ENCODE measurements around the gene MTO1.
"Not testable (repeated sequence)": the region's sequence is repeated elsewhere in the genome, so short reads cannot be mapped to it uniquely, and the experiment has no call there.

Gene MTO1

DNA sequence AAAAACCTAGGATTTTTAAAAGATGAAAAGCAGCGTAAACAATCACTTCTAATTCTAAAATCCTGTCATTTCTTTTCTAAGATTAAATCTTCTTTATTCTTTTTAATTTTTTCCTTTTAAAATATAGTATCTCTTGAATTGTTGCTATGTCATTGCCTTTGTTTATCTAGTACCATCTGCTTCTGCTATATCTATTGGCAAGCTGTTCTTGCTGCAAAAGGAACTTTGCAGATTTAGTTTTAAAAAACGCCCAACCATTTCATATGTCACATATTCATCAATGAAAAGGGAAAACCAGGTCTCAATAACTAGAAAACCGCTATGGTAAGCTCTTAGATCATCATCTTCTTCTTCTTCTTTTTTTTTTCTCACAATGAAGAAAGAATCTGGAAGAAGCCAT, 70.8 kb downstream of the MTO1 start:
- DNase-seq, result no peak

DNA sequence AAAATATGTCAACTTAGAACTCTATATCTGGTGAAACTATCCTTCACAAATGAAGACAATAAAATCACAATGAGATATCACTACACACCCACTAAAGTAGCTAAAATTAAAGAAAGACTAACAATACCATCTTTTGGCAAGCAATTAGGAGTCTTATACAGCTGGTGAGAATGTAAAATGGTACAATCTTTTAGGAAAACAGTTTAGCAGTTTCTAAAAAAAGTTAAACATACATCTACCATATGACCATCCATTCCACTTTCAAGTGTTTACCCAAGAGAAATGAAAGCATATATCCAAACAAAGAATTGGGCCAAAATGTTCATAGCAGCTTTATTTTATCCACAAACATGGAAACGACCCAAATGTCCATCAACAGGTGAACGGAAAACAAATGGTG, 73.1 kb downstream of the MTO1 start:
- DNase-seq, result no peak

DNA sequence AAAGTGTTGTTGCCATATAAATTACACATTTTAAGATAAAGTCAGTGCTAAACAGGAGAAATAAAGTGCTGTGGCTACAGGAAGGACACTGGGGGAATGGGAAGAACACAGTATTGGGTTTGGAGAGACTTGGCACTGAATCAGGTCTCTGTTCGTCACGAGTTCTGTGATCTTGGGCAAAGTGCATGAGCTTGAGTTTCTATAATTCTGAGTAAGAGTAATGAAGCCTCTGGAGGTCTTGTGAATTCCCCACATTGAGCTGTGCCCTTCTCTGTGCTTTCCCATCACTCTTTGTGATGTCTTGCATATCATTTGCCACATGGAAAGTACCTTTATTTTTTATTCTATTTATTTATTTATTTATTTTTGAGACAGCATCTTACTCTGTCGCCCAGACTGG, 76.1 kb downstream of the MTO1 start:
- no peak for DNase-seq

DNA sequence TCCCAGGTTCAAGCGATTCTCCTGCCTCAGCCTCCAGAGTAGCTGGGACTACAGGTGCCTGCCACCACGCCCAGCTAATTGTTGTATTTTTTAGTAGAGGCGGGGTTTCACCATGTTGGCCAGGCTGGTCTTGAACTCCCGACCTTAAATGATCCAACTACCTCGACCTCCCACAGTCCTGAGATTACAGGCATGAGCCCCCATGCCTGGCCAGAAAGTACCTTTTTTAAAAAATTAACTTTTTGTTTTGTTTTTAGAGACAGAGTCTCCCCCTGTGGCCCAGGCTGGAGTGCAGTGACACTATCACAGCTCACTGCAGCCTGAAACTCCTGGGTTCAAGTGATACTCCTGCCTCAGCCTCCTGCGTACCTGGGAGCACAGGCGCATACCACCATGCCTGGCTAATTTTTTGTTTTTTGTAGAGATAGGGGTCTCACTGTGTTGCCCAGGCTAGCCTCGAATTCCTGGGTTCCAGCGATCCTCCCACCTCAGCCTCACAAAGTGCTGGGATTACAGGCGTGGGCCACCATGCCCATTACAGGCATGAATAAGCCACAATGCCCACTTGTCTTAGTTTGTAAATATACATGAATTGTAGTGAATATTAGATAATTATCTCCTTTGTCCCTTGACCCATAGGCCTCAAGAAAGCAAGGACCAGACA, 76.7 kb downstream of the MTO1 start:
- DNase-seq, result no peak

DNA sequence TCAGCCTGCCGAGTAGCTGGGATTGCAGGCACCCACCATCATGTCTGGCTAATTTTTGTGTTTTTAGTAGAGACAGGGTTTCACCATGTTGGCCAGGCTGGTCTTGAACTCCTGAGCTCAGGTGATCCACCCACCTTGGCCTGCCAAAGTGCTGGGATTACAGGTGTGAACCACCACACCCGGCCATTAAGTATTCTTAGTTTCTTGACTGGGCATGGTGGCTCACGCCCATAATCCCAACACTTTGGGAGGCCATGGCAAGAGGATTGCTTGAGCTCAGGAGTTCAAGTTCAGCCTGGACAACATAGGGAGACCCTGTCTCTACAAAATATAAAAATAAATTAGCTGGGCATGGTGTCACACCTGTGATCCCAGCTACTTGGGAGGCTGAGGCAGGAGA, 80.9 kb downstream of the MTO1 start:
- not testable (repeated sequence) for DNase-seq

DNA sequence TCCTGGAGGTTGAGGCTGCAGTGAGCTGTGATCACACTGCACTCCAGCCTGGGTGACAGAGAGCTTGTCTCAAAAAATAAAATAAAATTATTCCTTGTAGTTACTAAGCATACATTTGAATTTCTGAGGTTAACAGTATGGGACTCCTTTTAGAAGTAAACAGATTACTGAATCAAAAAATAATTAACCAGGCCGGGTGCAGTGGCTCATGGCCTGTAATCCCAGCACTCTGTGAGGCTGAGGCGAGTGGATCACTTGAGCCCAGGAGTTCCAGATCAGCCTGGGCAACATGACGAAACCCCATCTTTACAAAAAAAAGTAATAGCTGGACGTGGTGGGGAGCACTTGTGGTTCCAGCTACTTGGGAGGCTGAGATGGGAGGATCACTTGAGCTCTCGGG, 81.4 kb downstream of the MTO1 start:
- no peak for DNase-seq

DNA sequence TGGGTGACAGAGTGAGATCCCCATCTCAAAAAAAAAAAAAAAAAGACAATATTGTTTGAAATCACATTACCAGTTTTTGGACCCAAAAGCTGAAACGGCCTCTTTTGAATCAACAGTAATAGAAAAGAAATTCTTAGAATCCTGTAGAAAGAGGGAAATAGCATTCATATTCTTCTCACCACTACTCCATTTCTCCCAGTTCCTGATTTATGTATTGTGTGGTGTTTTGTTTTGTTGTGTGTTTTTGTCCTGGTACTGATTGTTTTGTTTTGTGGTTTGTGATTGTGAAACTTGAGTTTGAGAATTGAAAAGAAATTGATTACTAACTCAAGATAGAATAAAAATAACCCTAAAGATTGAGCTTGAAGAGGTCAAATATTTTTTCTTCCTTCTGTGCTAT, 85.5 kb downstream of the MTO1 start:
- DNase-seq, result no peak

DNA sequence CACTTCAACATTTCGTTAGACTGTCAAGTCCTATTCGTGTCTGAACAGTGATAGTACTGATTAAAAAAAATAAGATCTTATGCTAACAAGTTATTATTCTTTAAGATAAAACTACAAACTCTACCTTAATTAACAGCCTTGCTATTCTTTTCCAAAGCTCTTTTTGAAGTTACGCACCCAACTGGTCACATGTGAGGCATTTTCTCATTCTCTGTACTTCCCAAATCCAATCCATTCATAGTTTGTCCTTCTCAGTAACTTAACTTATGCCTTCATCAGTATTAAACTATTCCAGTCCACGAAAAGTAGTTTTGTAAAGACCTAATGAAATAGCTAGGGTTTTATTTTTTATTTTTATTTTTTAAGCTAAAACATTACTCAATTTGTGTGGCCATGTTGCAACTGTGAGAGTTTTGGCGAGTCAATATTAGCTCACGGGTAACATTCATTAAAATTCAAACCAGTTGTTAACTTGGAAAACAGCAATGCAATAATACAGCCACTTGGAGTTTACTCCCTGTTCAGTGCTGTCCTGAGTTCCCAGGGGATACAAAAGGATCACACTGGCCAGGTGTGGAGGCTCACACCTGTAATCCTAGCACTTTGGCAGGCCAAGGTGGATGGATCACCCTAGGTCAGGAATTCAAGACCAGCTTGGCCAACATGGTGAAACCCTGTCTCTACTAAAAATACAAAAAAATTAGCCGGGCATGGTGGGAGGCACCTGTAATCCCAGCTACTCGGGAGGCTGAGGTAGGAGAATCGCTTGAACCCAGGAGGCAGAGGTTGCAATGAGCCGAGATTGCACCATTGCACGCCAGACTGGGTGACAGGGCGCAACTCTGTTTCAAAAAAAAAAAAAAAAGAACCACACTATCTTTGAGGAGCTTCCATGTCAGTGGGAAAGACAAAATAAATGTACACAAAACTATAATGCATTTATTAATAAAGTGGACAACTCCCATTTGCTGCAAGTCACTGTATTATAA, 87.2 kb downstream of the MTO1 start:
- no peak for DNase-seq

DNA sequence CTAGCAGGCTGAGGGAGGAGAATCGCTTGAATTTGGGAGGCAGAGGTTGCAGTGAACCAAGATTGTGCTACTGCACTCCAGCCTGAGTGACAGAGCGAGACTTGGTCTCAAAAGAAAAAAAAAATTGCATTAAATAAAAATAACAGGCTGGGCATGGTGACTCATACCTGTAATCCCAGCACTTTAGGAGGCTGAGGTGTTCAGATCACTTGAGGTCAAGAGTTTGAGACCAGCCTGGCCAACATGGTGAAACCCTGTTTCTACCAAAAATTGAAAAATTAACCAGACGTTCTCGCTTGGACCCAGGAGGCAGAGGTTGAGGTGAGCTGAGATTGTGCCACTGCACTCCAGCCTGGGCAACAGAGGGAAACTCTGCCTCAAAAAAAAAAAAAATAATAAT, 89.6 kb downstream of the MTO1 start:
- not testable (repeated sequence) for DNase-seq

DNA sequence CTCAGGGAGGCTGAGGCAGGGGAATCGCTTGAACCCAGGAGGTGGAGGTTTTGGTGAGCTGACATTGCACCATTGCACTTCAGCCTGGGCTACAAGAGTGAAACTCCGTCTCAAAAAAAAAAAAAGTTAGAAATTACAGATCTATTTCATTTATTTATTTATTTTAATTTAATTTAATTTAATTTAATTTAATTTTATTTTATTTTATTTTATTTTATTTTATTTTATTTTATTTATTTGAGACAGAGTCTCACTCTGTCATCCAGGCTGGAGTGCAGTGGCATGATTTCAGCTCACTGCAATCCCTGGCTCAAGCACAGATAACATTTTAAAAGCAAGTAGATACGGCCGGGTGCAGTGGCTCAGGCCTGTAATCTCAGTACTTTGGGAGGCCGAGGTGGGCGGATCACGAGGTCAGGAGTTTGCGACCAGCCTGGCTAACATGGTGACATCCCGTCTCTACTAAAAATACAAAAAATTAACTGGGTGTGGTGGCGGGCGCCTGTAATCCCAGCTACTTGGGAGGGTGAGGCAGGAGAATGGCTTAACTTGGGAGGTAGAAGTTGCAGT, 93.9 kb downstream of the MTO1 start:
- DNase-seq, result not testable (repeated sequence)

DNA sequence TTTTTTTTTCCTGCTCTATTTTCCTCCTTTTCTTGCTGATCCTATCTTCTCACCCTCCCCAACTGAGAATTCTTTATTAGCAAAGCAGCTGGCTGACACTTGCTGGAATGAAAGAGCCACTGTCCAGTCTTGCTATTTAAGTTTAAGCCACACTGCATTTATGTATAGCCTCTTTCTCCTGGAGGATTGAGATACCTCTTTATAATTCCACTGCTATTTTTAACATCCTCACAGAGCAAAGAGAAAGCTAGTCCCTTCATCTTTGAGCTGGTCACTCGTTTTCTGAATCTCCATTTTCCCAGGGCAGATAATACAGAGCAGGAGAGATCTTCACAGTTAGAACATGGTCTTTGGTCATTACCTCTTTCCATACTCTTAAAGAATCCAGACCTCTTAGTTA, 95.3 kb downstream of the MTO1 start:
- DNase-seq, result no peak
